IMR-90 (cell line): ENCODE results near the gene TRAPPC10. TPM values are rescaled to one million over a fixed set of nuclear protein-coding genes. Genes with fewer than 3 reads are reported as not detected.

Experiments
- ATAC-seq: fragments of 200-7000 bp; cut with Tn5 transposase; 2 replicates; pipeline ENCODE4 v1.9.1; 2020; ENCODE audit warnings: low read depth, mild to moderate bottlenecking, moderate library complexity
- BruUV-seq: library from RNA; stranded (reverse); fragments of 400-500 nt; replicated peaks from 2 replicates; lab custom pipeline; 2021; lab: Mats Ljungman, UMichigan
- CTCF ChIA-PET: fragments of 300-600 bp; formaldehyde crosslinking; extraction: SDS; loops from one replicate; lab custom pipeline; 2021; ENCODE audit warnings: antibody characterized with exemption; lab: Yijun Ruan, JAX
- POLR2A ChIA-PET: fragments of 300-600 bp; sonication (Branson Sonifier 250); formaldehyde crosslinking; loops from one replicate; lab custom pipeline; 2022; ENCODE audit warnings: antibody characterized with exemption; ENCODE audit not compliant: unreplicated experiment; lab: Charles Lee
- DNase-seq: peaks from one replicate; pipeline ENCODE4 v3.0.0; 2013
- H2AFZ ChIP-seq: replicated peaks from 2 replicates; pipeline ENCODE3; 2013; ENCODE audit warnings: low read length, mild to moderate bottlenecking; ENCODE audit not compliant: poor library complexity
- H2AK5ac ChIP-seq: 2 replicates; pipeline ENCODE4 v1.6.1; 2013; ENCODE audit warnings: low read depth, low read length, inconsistent platforms
- H2AK9ac ChIP-seq: replicated peaks from 2 replicates; pipeline ENCODE3; 2013; ENCODE audit warnings: mild to moderate bottlenecking, low read depth, low read length, moderate library complexity; ENCODE audit not compliant: poor library complexity
- H2BK120ac ChIP-seq: 2 replicates; pipeline ENCODE4 v1.6.1; 2013; ENCODE audit warnings: low read depth, low read length, inconsistent platforms
- H2BK15ac ChIP-seq: 3 replicates; pipeline ENCODE4 v1.6.1; 2013; ENCODE audit warnings: low read depth, low read length, inconsistent platforms
- H2BK20ac ChIP-seq: 2 replicates; pipeline ENCODE4 v1.6.1; 2013; ENCODE audit warnings: low read depth, mild to moderate bottlenecking, inconsistent platforms, low read length, moderate library complexity
- H2BK5ac ChIP-seq: 2 replicates; pipeline ENCODE4 v1.6.1; 2013; ENCODE audit warnings: mild to moderate bottlenecking, low read depth, low read length, inconsistent platforms; ENCODE audit not compliant: poor library complexity, severe bottlenecking
- H3K14ac ChIP-seq: replicated peaks from 2 replicates; pipeline ENCODE4 v1.6.1; 2013; ENCODE audit warnings: low read depth, low read length, inconsistent platforms
- H3K18ac ChIP-seq: 2 replicates; pipeline ENCODE4 v1.6.1; 2013; ENCODE audit warnings: low read depth, low read length, control low read depth
- H3K23ac ChIP-seq: 2 replicates; pipeline ENCODE4 v1.6.1; 2013; ENCODE audit warnings: low read depth, low read length, inconsistent platforms
- H3K27ac ChIP-seq: 2 replicates; pipeline ENCODE4 v1.5.1; 2013; ENCODE audit warnings: mild to moderate bottlenecking, control low read depth, low read length; ENCODE audit not compliant: insufficient read depth
- H3K27me3 ChIP-seq: 2 replicates; pipeline ENCODE4 v1.6.1; 2013; ENCODE audit warnings: low read length; ENCODE audit not compliant: control insufficient read depth, insufficient read depth
- H3K36me3 ChIP-seq: 2 replicates; pipeline ENCODE4 v1.6.1; 2013; ENCODE audit warnings: low read length, mixed read lengths; ENCODE audit not compliant: control insufficient read depth, insufficient read depth
- H3K4ac ChIP-seq: 2 replicates; pipeline ENCODE4 v1.6.1; 2013; ENCODE audit warnings: low read depth, low read length, inconsistent platforms
- H3K4me1 ChIP-seq: 2 replicates; pipeline ENCODE4 v1.6.1; 2013; ENCODE audit warnings: low read length, mixed read lengths; ENCODE audit not compliant: control insufficient read depth, insufficient read depth
- H3K4me2 ChIP-seq: 2 replicates; pipeline ENCODE4 v1.6.1; 2013; ENCODE audit warnings: low read depth, mild to moderate bottlenecking, control low read depth, low read length, moderate library complexity
- H3K4me3 ChIP-seq: 2 replicates; pipeline ENCODE4 v1.5.1; 2013; ENCODE audit warnings: low read depth, mild to moderate bottlenecking, control low read depth, low read length, moderate library complexity; ENCODE audit not compliant: insufficient read depth
- H3K56ac ChIP-seq: 2 replicates; pipeline ENCODE4 v1.6.1; 2013; ENCODE audit warnings: low read length, inconsistent platforms; ENCODE audit not compliant: insufficient read depth; ENCODE audit errors: extremely low read depth
- H3K79me1 ChIP-seq, 2 experiments: 2 replicates each; pipeline ENCODE4 v1.6.1; 2013; ENCODE audit warnings: low read length in 2 of 2, inconsistent platforms in 1 of 2, low read depth in 1 of 2
- H3K9ac ChIP-seq: 2 replicates; pipeline ENCODE4 v1.6.1; 2013; ENCODE audit warnings: low read depth, low read length, control low read depth
- H3K9me1 ChIP-seq: 2 replicates; pipeline ENCODE4 v1.6.1; 2013; ENCODE audit warnings: low read length, inconsistent platforms; ENCODE audit not compliant: insufficient read depth
- H3K9me3 ChIP-seq: 2 replicates; pipeline ENCODE4 v1.6.1; 2013; ENCODE audit warnings: low read length; ENCODE audit not compliant: control insufficient read depth, insufficient read depth
- H4K20me1 ChIP-seq: 2 replicates; pipeline ENCODE4 v1.6.1; 2013; ENCODE audit warnings: low read length, inconsistent platforms; ENCODE audit not compliant: insufficient read depth
- H4K5ac ChIP-seq: 2 replicates; pipeline ENCODE4 v1.6.1; 2013; ENCODE audit warnings: mild to moderate bottlenecking, low read depth, low read length, control low read depth
- H4K8ac ChIP-seq, 2 experiments: 2 replicates each; pipeline ENCODE4 v1.6.1; 2013; ENCODE audit warnings: low read depth in 2 of 2, low read length in 2 of 2, control low read depth in 1 of 2, inconsistent platforms in 1 of 2
- H4K91ac ChIP-seq: 2 replicates; pipeline ENCODE4 v1.6.1; 2013; ENCODE audit warnings: low read depth, low read length, inconsistent platforms; ENCODE audit not compliant: insufficient read depth
- CEBPB ChIP-seq: IDR thresholded peaks from 2 replicates; pipeline ENCODE4 v1.6.1; 2012; ENCODE audit warnings: low read depth, low read length, improper control_type of control experiment
- CHD1 ChIP-seq: IDR thresholded peaks from 2 replicates; pipeline ENCODE4 v1.6.1; 2012; ENCODE audit warnings: low read depth, low read length, improper control_type of control experiment
- FOS ChIP-seq: fragments of 150-350 bp; IDR thresholded peaks from 2 replicates; pipeline ENCODE4 v1.6.1; 2016; ENCODE audit warnings: low read depth, low read length
- MAFK ChIP-seq: IDR thresholded peaks from 2 replicates; pipeline ENCODE4 v1.6.1; 2012; ENCODE audit warnings: low read depth, low read length, improper control_type of control experiment
- MXI1 ChIP-seq: IDR thresholded peaks from 2 replicates; pipeline ENCODE4 v1.6.1; 2012; ENCODE audit warnings: low read depth, mild to moderate bottlenecking, low read length, moderate library complexity, borderline replicate concordance
- POLR2A ChIP-seq: IDR thresholded peaks from 2 replicates; pipeline ENCODE4 v1.6.1; 2012; ENCODE audit warnings: mild to moderate bottlenecking, low read depth, low read length
- RCOR1 ChIP-seq: IDR thresholded peaks from 2 replicates; pipeline ENCODE4 v1.6.1; 2012; ENCODE audit warnings: mild to moderate bottlenecking, low read length, improper control_type of control experiment; ENCODE audit not compliant: insufficient replicate concordance
- RFX5 ChIP-seq: IDR thresholded peaks from 2 replicates; pipeline ENCODE4 v1.8.0; 2012; ENCODE audit warnings: low read depth, mild to moderate bottlenecking, low read length, moderate library complexity
- SMC3 ChIP-seq: fragments of 150-350 bp; IDR thresholded peaks from 2 replicates; pipeline ENCODE4 v1.6.1; 2016; ENCODE audit warnings: low read depth, mild to moderate bottlenecking, antibody characterized with exemption, low read length, moderate library complexity
- WGBS, 2 experiments: methylation state at CpG; one replicate each; pipeline versions ENCODE4 v1.1.5 to v1.1.7; 2013; ENCODE audit warnings: missing lambda C conversion rate in 2 of 2; ENCODE audit not compliant: insufficient read length in 1 of 2; ENCODE audit errors: extremely low coverage in 2 of 2; 5-methylcytosine and 5-hydroxymethylcytosine counted together
- dilution Hi-C: fragments of 300-500 bp; cut with HindIII; formaldehyde crosslinking; loops from one replicate; pipeline ENCODE4 v1.14.3; 2018; ENCODE audit warnings: low sequenced_read_pairs; ENCODE audit not compliant: unreplicated experiment
- in situ Hi-C: fragments of 300-500 bp; cut with MboI; formaldehyde crosslinking; loops from 3 replicates; pipeline ENCODE4 v1.14.3; 2019; ENCODE audit warnings: low sequenced_read_pairs, inconsistent platforms, mixed read lengths
- intact Hi-C: fragments of 100-400 bp; cut with micrococcal nuclease; formaldehyde crosslinking; loops from 2 replicates; pipeline ENCODE4 v1.10.0; 2022
- polyA plus RNA-seq, 3 experiments: library from polyadenylated mRNA; depleted of rRNA; stranded (reverse); fragments of >200 nt; gene quantifications; 2 replicates each; pipeline ENCODE4 v1.2.3, GENCODE V29; 2012; ENCODE audit warnings: low replicate concordance in 1 of 3
- total RNA-seq: library from RNA; depleted of rRNA; stranded (reverse); fragments of >200 nt; gene quantifications from 2 replicates; pipeline ENCODE4 v1.2.3, GENCODE V29; 2012
- TF ChIP-seq, protein P1 (sequence below): fragments of 150-350 bp; IDR thresholded peaks from 2 replicates; pipeline ENCODE4 v1.6.1; 2016; ENCODE audit warnings: low read depth, mild to moderate bottlenecking, low read length, moderate library complexity, borderline replicate concordance
- TF ChIP-seq, protein P2 (sequence below): conservative IDR thresholded peaks from 2 replicates; pipeline ENCODE4 v1.5.1; 2012; ENCODE audit warnings: mild to moderate bottlenecking, low read depth, low read length, improper control_type of control experiment

The TRAPPC10 gene
- total and polyA plus RNA-seq, 2 of the 4 experiments (the other 2 are of a cell fraction) = 17.8 to 18.1 TPM

DNA sequence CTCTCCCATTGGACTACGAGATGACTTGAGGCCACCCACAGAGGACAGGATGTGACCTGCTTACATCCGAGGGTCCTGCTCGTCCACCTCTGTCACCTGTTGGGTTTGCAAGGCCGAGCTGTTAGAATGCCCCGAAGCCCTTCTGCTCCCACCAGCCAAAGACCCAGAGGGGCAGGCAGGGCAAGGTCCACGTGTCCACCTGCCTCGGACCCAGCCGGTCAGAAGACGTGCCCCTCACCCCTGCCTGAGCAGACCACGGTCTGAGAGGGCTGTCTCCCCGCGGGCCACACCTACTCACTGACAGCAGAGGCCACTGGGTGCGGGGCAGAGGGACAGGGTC, 30.3 kb upstream of the TRAPPC10 start:
- Histone ChIP-seq H3K9ac (no peak overlapping the region), H3K4me2 (no peak overlapping the region), H3K9me3 (no peaks in the 10 kb centered on the region), H3K9me1 (no peaks in the 10 kb centered on the region), H2BK120ac (no peak overlapping the region), H3K27me3 (no peaks in the 10 kb centered on the region), H3K79me1 (no peaks in the 10 kb centered on the region), H4K91ac (no peak overlapping the region), H3K4me3 (no peak overlapping the region), H3K36me3 (peaks cover 22% of the 10 kb centered on the region), H3K18ac (no peak overlapping the region), H2AFZ (no peak overlapping the region), H3K56ac (no peak overlapping the region), H2AK5ac (no peak overlapping the region), H2BK20ac (no peak overlapping the region), H4K20me1 (no peaks in the 10 kb centered on the region; the same call in 1 of the 2 replicates), H4K8ac (no peak overlapping the region), H2BK5ac (no peak overlapping the region), H3K23ac (no peak overlapping the region), H3K27ac (no peak overlapping the region), H3K14ac (no peak overlapping the region), H4K5ac (no peak overlapping the region), H3K4me1 (no peaks in the 10 kb centered on the region; the same call in 1 of the 2 replicates), H3K4ac (no peak overlapping the region), H2AK9ac (no peak overlapping the region), H2BK15ac (no peak overlapping the region)
- no CpG with 5 or more reads among the region's 13 CpGs for WGBS, 2 experiments
- intact Hi-C loops = no loop called here
- DNase-seq (no peak), ATAC-seq (no peak)
- POLR2A ChIA-PET = no interaction called here
- in situ Hi-C loops = no loop called here
- CTCF ChIA-PET = no interaction called here
- dilution Hi-C loops = no loop called here
- no TSS peak for BruUV-seq
- TF ChIP-seq RFX5 = no peak
- no peak for TF ChIP-seq FOS
- TF ChIP-seq, protein P1, sequence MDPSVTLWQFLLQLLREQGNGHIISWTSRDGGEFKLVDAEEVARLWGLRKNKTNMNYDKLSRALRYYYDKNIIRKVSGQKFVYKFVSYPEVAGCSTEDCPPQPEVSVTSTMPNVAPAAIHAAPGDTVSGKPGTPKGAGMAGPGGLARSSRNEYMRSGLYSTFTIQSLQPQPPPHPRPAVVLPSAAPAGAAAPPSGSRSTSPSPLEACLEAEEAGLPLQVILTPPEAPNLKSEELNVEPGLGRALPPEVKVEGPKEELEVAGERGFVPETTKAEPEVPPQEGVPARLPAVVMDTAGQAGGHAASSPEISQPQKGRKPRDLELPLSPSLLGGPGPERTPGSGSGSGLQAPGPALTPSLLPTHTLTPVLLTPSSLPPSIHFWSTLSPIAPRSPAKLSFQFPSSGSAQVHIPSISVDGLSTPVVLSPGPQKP = no peak
- TF ChIP-seq RCOR1 = no peak
- TF ChIP-seq MAFK = no peak
- TF ChIP-seq, protein P2, sequence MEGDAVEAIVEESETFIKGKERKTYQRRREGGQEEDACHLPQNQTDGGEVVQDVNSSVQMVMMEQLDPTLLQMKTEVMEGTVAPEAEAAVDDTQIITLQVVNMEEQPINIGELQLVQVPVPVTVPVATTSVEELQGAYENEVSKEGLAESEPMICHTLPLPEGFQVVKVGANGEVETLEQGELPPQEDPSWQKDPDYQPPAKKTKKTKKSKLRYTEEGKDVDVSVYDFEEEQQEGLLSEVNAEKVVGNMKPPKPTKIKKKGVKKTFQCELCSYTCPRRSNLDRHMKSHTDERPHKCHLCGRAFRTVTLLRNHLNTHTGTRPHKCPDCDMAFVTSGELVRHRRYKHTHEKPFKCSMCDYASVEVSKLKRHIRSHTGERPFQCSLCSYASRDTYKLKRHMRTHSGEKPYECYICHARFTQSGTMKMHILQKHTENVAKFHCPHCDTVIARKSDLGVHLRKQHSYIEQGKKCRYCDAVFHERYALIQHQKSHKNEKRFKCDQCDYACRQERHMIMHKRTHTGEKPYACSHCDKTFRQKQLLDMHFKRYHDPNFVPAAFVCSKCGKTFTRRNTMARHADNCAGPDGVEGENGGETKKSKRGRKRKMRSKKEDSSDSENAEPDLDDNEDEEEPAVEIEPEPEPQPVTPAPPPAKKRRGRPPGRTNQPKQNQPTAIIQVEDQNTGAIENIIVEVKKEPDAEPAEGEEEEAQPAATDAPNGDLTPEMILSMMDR = no peak
- no peak for TF ChIP-seq POLR2A
- no peak for TF ChIP-seq CEBPB
- no peak for TF ChIP-seq SMC3
- TF ChIP-seq MXI1 = no peak
- TF ChIP-seq CHD1 = no peak
